Dedifferentiated amniotic fluid mesenchymal stem cell (primary cell): ENCODE data around the gene TP53I13.

Source experiments
- DNase-seq: peaks from one replicate; pipeline ENCODE4 v3.0.0-alpha.2; 2016; ENCODE audit errors: extremely low spot score

Gene TP53I13

DNA sequence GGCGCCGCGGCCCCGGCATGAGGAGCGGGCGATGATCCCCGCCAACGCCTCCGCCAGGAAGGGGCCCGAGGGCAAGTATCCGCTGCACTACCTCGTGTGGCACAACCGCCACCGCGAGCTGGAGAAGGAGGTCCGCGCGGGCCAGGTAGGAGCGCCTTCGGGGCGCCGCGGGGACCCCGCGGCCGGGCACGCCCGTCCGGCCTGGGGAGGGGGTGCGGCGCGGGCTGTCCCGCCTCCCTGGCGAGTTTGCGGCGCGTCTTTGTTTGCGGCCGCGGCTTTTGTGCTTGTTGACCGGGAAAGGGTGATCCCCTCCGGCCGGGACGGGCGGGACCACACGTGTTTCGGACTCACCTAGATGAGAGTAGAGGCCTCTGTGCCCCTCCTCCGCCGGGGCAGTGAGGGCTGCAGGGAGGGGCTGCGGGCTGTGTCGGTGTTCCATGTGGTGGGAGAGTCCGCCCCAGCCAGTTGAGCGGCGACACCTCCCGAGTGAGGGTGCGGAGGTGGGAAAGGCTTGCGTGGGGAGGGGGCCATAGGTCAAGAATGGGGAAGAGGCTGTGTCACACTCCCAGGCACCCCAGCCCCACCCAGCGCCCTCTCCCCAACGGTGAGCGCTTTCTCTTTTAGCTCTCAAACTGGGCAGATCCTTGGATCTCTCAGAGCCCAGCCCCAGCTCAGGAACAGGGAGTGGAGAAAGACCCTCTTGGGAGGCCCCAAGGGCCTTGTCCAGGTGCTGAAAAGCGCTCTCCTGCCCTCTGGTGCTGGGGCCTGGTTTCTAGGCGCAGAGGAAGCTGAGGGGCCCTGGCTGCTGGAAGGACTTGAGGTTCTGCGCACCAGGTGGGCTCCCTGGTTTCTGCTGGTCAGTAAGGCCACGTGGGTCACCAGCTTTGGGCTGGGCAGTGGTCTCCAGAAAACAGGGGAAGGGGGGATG is 25.4 kb downstream of the TP53I13 start:
- no peak for DNase-seq

DNA sequence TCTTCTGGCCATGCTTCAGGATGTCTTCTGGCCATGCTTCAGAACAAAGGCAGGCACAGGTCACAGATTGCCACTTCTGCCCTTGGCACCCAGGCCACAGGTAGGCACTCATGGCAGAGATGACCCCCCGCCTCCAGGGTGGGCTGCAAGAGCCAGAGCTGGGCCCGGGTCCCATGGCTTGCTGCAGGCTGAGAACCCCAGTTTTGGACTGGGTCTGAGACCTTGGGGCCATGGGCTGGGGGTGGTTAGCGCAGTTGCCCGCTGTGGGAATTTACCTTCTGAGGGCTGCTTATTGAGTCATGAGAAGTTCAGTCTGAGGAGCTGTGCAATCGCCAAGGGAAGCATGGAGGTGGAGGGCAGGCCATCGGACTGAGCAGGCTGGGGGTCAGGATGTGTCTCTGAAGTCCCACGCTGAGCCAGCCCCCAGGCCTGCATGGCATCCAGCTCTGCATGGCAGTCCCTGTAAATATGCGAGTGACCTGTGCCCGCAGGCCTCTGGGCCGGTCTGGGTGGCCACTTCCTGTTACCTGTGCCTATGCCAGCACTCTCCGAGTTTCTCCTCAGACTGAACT is 26.1 kb downstream of the TP53I13 start:
- DNase-seq: no peak

DNA sequence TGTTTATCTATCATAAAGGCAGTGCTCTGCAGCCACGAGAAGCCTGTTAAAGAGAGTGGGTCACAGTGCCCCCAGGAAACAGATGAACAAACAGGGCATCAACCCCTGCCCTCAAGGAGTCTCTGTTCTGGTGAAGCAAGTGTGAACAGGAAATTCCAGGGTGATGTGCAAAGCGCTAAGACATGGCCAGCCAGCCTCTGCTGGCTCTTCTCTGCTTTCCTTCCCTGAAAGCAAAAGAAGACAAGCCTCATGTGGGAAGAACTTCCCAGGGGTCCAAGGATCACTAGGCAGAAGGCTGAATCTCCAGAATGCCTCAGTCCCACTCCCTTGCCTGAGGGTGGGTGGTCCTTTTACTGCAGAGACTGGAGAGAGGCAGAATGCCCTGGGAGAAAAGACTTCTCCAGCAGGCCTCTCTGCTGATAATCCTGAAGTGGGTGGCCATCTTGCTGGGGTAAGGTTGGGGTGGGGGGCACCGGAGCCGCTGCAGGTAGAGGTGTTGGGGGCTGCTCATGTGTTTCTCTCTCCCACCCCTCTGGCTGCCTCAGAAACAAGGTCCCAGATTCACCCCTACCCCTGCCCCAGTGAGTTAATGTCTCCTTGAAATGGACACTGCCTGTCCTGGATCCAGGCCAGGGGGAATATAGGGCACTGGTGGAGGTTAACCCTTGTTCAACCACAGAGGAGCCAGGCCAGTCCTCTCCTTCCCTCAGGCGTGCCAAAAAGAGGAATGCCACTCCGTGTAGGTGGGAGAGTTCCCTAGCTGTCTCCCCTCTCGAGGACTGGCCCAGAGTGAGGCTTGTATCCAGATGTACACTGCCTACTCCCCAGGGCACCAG is 26.8 kb downstream of the TP53I13 start:
- no peak for DNase-seq

DNA sequence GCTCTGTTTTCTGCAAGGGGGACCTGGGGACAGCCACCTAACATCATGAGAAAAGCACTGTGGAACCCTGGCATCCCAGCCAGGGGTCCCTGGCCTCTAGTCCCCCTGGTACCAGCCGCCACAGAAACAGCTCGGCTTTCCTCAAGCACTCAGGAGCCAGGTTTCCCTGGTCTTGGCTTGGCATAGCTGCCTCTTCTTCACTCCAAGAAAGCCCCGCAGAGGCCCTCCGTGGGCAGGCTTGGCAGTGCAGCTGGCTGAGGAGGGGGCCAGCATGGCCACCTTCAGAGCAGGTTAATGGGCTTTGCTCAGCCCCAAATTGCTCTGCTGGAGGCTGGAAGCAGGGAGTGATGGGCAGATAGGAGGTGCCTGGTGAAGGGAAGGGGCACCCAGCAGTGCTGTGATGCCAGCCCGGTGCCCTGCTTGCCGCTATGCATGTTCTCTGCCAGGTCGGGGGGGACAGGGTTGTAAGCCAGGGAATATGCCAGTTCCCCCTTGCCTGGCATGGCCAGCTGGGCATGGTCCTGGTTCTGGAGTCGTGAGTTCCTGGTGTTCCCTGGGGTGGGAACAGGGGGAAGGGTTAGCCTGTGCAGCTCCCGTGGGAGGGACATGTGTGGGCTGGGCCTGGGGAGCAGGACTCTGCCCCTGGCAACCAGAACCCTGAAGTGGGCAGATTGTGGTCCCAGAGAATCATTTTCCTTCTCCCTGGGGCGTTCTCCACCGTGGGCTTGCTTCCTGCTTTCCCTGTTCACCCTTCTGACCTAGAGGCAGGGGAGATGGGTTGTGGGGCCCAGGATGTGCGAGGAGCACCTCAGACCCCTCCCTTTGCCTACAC is 27.7 kb downstream of the TP53I13 start:
- DNase-seq: no peak

DNA sequence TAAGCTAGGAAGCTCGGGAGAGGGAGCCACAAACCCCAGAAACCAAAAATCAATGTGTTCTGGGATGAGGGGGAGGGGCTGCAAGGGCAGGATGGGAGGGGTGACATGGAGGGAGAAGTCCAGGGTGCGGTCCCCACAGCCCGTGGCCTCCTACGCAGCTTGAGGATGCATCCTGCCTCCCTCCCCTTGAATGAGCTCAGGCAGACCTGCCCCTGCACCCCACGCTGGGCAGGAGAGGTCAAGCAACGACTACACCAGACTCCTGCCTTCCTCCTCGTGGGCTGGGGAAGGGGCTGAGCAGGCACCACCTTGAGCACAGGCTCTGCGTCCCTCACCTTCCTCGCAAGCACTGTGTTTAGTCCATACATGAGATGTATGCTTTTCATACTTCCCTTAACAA is 28.3 kb downstream of the TP53I13 start:
- DNase-seq: no peak

DNA sequence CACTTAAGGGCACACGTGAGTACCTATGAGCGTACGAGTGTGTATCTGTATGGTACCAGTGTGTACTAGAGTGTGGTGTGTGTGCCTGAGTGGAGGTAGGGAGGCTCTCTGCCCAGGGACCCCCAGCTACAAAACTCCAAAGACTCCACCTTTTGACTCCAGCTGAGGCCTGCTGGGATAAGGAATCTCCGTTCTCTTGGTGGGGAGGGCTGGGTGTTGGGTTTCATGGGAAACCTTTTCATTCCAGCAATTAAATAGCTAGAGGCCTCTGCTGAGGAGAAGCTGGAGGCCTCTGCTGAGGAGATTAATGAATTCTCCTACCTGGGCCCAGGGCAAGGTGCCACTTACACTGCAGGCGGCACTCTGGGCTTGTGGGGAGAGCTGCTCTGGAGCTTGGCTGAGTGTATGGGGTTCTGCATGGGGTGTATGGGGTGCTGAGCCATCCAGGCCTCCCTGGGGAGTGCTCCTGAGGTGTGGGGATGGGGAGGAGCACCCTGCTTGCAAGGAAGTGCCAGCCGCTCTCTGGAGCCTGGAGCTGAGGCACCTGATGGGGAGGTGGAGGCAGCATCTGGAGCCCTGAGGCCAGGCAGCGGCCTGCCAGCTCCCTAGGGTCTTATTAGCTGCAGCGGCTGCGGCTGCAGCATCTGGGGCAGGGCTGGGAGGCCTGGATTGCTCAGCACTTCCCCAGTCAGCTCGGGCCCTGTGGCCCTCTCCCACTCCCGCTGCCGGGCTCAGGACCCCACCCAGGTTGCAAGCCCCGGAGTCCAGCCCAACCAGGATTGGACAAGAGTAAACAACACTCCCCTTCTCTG is 29.1 kb downstream of the TP53I13 start:
- no peak for DNase-seq

DNA sequence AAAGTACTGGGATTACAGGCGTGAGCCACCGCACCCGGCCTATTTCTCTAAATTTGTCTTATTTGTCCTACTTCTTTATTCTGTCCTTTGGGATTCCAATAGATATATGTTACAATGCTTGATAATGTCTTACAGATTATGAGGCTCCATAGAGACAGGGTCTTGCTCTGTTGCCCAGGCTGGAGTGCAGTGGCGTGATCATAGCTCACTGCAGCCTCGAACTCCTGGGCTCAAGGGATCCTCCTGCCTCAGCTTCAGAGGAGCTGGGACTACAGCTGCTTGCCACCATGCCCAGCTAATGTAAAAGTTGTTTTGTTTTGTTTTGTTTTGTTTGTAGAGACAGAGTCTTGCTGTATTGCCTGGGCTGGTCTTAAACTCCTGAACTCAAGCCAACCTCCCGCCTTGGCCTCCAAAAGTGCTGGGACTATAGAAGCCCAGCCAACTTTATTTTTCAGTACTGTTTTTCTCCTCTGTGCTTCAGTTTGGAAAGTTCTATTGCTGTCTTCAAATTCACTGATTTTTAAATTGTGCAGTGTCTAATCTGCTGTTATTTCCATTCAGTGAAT is 34.7 kb downstream of the TP53I13 start:
- no peak for DNase-seq

DNA sequence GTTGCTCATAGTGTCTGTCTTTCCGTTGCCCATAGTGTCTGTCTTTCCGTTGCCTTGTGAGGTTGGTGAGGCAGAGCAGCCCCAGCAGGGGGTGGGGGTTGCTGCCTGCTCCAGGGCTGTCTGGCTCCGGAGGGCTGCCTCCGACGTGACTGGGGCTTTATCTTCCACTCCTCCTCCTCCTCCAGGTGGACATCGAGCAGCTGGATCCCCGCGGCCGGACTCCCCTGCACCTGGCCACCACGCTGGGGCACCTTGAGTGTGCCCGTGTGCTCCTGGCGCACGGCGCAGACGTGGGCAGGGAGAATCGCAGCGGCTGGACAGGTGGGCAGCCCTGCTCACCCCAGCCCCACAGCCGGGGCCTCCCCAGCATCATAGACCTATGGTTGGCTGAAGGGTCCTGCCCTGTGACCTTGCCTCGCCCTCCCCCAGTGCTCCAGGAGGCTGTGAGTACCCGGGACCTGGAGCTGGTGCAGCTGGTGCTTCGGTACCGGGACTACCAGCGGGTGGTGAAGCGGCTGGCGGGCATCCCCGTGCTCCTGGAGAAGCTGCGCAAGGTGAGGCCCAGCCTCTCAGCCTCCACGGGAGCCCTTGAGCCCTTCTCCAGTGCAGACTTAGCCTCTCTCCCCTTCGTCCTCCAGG is 39.2 kb downstream of the TP53I13 start:
- no peak for DNase-seq

DNA sequence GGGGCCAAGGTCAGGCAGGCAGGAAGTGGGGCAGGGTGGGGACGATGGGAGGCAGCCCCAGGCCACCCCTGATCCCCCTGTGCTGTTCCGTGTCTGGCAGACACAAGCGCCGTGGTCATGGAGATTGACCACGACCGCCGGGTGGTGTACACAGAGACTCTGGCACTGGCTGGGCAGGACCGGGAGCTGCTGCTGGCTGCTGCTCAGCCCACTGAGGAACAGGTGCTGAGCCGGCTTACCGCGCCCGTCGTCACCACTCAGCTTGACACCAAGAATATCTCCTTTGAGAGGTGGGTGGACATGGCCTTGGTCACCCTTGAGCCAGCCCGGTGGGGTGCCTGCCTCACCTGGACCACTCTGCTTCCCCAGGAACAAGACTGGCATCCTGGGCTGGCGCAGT is 40.5 kb downstream of the TP53I13 start:
- no peak for DNase-seq

DNA sequence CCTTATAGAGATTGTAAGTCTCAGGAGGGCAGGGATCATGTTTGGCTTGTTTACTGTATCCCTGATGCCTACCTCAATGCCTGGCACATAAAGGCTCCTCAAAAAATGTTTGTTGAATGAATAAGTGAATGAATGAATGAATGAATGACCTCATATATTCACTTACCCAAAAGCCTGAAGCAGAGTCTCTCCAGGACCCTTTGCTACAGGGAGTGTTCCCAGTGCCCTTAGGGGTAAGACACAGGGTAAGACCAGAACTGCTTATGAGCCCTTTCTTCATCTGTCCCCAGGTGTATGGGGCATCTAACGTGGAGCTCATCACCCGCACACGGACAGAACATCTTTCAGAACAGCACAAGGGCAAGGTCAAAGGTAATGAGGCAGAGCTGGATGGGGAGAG is 41.9 kb downstream of the TP53I13 start:
- no peak for DNase-seq

DNA sequence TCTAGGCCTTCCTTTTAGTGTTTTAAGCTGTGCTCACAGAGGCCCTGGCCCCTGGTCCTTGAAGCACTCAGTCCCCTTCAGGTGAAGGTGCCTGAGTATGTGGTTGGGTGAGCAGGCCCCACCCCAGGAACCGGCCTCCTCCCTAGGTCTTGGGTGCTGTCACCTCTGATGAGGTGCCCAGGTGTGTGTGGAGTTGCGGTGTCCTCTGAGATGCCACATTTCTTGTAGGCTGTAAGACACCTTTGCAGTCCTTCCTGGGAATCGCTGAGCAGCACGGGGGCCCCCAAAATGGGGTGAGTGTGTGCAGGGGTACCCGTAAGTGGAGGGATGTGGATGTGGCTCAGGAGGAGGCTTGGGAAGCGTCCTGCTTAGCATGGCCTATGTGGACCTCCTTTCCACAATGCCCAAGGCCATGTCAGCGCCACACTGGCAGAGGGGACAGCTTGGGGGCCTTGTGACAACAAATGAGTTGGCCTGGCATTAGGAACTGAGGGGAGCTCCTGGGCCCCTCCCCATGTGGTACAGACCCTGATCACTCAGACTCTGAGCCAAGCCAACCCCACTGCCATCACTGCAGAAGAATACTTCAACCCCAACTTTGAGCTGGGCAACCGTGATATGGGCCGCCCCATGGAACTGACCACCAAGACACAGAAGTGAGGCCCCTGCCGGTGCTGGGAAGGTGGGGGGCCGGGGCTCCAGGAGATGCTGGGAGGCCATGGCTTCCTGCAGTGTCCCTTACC is 43.0 kb downstream of the TP53I13 start:
- DNase-seq: no peak

DNA sequence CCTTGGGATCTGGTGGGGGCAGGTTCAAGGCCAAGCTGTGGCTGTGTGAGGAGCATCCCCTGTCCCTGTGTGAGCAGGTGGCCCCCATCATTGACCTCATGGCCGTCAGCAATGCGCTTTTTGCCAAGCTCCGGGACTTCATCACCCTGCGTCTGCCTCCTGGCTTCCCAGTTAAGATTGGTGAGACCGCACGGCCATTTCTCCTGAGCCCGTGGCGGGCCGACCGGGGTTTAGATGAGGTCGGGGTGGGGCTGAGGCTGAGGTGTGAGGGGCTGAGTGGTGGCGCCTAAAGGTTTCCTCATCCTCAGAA is 43.5 kb downstream of the TP53I13 start:
- DNase-seq: no peak

DNA sequence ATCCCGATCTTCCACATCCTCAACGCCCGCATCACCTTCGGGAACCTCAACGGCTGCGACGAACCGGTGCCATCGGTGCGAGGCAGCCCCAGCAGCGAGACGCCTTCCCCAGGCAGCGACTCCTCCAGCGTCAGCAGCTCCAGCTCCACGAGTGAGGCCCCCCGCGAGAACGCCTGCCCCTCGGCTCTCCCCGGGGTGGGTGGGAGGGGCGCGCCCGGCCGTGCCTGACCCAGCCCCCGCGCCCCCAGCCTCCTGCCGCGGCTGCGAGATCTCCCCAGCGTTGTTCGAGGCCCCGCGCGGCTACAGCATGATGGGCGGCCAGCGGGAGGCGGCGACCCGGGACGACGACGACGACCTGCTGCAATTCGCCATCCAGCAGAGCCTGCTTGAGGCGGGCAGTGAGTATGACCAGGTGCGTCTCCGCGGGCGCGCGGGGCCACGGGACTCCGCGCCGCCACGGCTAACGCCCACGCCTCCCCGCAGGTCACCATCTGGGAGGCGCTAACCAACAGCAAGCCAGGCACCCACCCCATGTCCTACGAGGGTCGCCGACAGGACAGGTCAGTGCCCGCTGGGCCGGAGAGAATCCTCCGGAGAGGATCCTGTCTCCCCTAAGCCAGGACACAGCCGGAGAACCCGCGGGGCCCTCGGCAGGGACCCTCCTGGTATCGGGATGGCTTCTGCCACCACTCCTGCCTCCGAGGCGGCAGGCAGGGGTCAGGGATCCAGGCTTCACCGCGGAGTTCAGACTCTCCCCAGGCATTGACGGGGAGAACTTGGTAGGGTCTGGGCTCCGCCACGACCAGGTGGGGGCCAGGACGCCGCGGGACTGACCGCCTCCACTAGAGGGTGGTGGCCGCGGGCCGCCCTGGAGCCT is 44.1 kb downstream of the TP53I13 start:
- no peak for DNase-seq

DNA sequence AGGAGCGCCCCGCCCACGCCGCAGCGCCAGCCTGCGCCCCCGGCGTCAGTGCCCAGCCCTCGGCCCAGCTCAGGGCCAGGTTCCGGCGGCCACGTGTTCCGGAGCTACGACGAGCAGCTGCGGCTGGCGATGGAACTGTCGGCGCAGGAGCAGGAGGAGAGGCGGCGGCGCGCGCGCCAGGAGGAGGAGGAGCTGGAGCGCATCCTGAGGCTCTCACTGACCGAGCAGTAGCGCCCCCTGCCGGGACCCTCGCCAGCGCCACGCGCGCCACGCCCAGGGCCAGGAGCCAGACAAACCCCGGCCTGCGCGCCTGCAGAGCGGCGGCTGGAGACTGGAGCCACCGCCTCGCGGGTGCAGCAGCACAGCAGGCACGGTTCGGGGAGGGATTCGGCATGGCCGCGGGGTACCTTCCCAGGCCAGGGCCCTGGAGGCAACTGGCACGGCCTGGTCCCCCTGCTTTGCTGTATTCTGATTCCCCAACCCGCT is 44.9 kb downstream of the TP53I13 start:
- DNase-seq: peak; percentile 64

DNA sequence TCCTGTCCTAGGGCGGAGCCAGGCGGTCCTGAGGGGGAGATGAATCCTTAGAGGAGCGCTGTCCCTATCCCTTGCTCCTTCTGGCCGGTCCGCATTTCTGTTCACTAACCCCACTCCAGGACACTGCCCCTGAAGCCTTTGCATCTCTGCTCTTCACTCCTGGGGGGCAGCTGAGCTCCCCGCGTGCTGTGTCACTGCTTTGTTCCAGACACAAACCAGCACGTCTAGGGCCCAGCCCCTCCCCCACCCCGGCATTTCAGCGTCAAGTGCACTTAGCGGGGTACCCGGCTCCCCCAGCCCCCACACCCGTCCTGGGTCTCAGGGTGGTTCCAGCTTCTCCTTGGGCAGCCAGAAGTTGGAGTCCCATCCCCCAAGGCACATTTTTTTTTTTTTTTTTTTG is 45.4 kb downstream of the TP53I13 start:
- DNase-seq: no peak

DNA sequence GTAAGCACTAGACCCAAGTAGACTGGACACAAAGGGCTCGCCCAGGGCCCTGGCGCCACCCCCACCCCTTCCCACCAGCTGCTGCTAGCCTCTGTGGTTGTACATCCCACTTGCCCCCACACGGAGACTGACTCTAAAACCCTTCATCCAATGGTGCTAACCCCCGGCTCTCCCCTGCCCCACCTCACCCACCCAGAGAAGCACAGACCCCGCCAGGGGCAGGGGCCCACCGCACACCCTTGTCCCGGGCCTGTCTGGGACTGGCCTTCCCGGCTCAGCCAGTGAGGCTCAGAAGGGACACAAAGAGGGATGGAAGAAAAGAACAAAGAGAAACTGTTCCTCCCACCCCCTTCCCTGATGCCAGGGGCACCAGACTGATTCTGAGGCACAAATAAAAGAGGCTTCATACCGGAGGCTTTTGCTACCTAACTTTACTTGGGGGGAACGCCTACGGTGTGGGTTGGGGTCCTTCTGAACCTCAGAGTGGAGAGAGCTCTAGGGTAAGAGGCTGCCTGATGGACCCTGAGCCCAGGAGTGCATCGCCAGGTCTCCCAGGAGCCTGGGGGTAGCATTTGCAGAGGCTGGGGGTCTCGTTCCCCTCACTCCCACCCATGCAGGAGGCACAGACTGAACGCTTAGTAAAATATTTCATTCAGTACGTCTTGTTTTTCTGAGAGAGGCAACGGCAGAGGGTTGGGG is 46.0 kb downstream of the TP53I13 start:
- no peak for DNase-seq

DNA sequence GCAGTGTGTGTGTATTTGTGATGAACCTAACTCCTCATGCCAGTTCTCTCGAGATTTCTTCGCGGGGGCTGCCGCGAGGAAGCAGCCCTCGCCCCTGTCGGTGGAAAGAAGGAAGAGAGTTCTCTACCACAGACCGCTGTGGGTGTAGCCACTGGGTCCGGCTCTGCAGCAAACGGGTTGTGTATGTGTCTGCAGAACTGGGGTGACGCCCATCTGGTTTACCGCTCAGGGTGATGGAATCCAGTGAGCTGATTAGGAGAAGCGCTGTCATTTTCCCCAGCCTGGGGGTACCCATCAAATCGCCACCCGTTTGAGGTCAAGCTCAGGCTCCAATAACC is 46.5 kb downstream of the TP53I13 start:
- no peak for DNase-seq
